Right lobe of liver (tissue), 4 donors: Measurements from ENCODE around the gene SCN3B.

Experiments
- POLR2A ChIP-seq: fragments of 450-650 bp; IDR thresholded peaks from one replicate; pipeline ENCODE4 v1.6.1; 2017; ENCODE audit warnings: antibody characterized with exemption, mild to moderate bottlenecking
- TF ChIP-seq, protein P1 (sequence below), 4 donors: fragments of 200-600 bp in 3 of 4; fragments of 450-650 bp in 1 of 4; IDR thresholded peaks; one replicate each; pipeline versions ENCODE4 v1.5.1 to v1.8.0; 2016 to 2022; ENCODE audit warnings: antibody characterized with exemption in 4 of 4, mild to moderate bottlenecking in 2 of 4
- donor health status: DM: no; HTN: no; CAD: no.
- donor health status: DM: no; HTN: no; CAD: no.
- donor health status: DM: no; HTN: yes; CAD: no.

DNA sequence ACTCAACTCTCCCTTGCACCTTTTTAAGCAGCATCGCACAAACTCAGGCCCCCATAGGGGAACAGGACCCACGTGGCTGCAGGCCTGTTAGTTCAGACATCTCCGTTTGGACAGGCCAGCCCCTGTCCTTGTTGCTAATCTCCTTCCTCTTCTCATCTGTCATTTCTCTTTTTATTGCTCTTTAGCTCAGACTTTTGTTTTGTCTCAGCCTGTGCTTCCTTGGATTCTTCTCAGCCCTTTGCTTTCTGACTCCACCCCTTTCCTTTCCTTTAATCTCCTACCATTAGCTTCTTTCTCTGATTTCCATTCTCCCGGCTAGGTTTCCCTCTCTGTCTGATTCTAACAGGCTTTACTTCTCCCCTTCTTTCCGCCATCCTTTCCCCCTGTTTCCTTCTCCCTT lies 68.7 kb downstream of the SCN3B start:
- TF ChIP-seq, protein P1, sequence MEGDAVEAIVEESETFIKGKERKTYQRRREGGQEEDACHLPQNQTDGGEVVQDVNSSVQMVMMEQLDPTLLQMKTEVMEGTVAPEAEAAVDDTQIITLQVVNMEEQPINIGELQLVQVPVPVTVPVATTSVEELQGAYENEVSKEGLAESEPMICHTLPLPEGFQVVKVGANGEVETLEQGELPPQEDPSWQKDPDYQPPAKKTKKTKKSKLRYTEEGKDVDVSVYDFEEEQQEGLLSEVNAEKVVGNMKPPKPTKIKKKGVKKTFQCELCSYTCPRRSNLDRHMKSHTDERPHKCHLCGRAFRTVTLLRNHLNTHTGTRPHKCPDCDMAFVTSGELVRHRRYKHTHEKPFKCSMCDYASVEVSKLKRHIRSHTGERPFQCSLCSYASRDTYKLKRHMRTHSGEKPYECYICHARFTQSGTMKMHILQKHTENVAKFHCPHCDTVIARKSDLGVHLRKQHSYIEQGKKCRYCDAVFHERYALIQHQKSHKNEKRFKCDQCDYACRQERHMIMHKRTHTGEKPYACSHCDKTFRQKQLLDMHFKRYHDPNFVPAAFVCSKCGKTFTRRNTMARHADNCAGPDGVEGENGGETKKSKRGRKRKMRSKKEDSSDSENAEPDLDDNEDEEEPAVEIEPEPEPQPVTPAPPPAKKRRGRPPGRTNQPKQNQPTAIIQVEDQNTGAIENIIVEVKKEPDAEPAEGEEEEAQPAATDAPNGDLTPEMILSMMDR (IDR thresholded peaks at IDR 0.05) = no peak
- TF ChIP-seq POLR2A = no peak
